SK-N-SH (cell line): ENCODE results near the gene GREM2. TPM values are rescaled to one million over a fixed set of nuclear protein-coding genes. Genes with fewer than 3 reads are reported as not detected.

Experiments used
- CTCF ChIA-PET: fragments of 300-600, 350-600 bp; formaldehyde crosslinking; extraction: SDS; loops from one replicate; lab custom pipeline; 2021; lab: Yijun Ruan, JAX
- POLR2A ChIA-PET: fragments of 350-600 bp; sonication (Branson Sonifier 250); formaldehyde crosslinking; extraction: SDS; loops from one replicate; lab custom pipeline; 2020; ENCODE audit warnings: antibody characterized with exemption, inconsistent platforms; lab: Yijun Ruan, JAX
- DNase-seq: peaks from one replicate; pipeline ENCODE4 v3.0.0; 2012
- H2AFZ ChIP-seq: fragments of 200-600 bp; sonication (generic); 2 replicates; pipeline ENCODE4 v1.8.1; 2016; ENCODE audit warnings: antibody characterized with exemption, mild to moderate bottlenecking, low read depth
- H3F3A ChIP-seq: fragments of 200-600 bp; sonication (generic); replicated peaks from 2 replicates; pipeline ENCODE3; 2016; ENCODE audit warnings: antibody characterized with exemption, mild to moderate bottlenecking; ENCODE audit not compliant: insufficient read depth
- H3K27ac ChIP-seq, 2 experiments: fragments of 200-500 bp in 1 of 2; fragments of 200-600 bp in 1 of 2; sonication (Bioruptor generic) in 1 of 2; sonication (generic), shearing (Covaris generic) in 1 of 2; 2 replicates each; pipeline versions ENCODE4 v1.5.1 to v1.6.1; 2014 to 2016; ENCODE audit warnings: low read depth in 2 of 2, inconsistent platforms in 1 of 2, low read length in 1 of 2, mild to moderate bottlenecking in 1 of 2, mixed read lengths in 1 of 2
- H3K27me3 ChIP-seq: fragments of 200-600 bp; sonication (generic), shearing (Covaris generic); 2 replicates; pipeline ENCODE4 v1.6.1; 2016; ENCODE audit warnings: mixed run types; ENCODE audit not compliant: insufficient read depth
- H3K36me3 ChIP-seq, 2 experiments: fragments of 200-500 bp in 1 of 2; fragments of 200-600 bp in 1 of 2; sonication (Bioruptor generic) in 1 of 2; sonication (generic) in 1 of 2; replicated peaks in 1 of 2; 2 replicates each; pipeline versions ENCODE3 to v1.5.1; 2014 to 2016; ENCODE audit warnings: low read length in 1 of 2, mild to moderate bottlenecking in 1 of 2; ENCODE audit not compliant: insufficient read depth in 2 of 2, control insufficient read depth in 1 of 2
- H3K4me1 ChIP-seq, 2 experiments: fragments of 200-500 bp in 1 of 2; fragments of 200-600 bp in 1 of 2; sonication (Bioruptor generic) in 1 of 2; sonication (generic), shearing (Covaris generic) in 1 of 2; 2 replicates each; pipeline versions ENCODE4 v1.5.1 to v1.6.1; 2014 to 2016; ENCODE audit warnings: low read depth in 1 of 2, low read length in 1 of 2, mixed run types in 1 of 2; ENCODE audit not compliant: insufficient read depth in 2 of 2, control insufficient read depth in 1 of 2
- H3K4me2 ChIP-seq: fragments of 200-600 bp; sonication (generic), shearing (Covaris generic); 2 replicates; pipeline ENCODE4 v1.6.1; 2017; ENCODE audit warnings: mixed run types
- H3K4me3 ChIP-seq, 2 experiments: fragments of 200-500 bp in 1 of 2; fragments of 200-600 bp in 1 of 2; sonication (Bioruptor generic) in 1 of 2; sonication (generic), shearing (Covaris generic) in 1 of 2; 2 replicates each; pipeline versions ENCODE4 v1.5.1 to v1.8.1; 2014 to 2016; ENCODE audit warnings: low read depth in 2 of 2, inconsistent platforms in 1 of 2, low read length in 1 of 2, mild to moderate bottlenecking in 1 of 2, mixed read lengths in 1 of 2, moderate library complexity in 1 of 2
- H3K79me2 ChIP-seq: fragments of 200-600 bp; sonication (generic); 2 replicates; pipeline ENCODE4 v1.8.1; 2017; ENCODE audit warnings: mild to moderate bottlenecking; ENCODE audit not compliant: insufficient read depth
- H3K9ac ChIP-seq: fragments of 200-600 bp; sonication (generic); 2 replicates; pipeline ENCODE4 v1.6.1; 2017; ENCODE audit warnings: mixed run types
- H3K9me2 ChIP-seq: fragments of 200-600 bp; sonication (generic); 2 replicates; pipeline ENCODE4 v1.6.1; 2017; ENCODE audit warnings: mixed run types
- H3K9me3 ChIP-seq: fragments of 200-600 bp; sonication (generic); 2 replicates; pipeline ENCODE4 v1.6.1; 2017; ENCODE audit warnings: mixed run types, mild to moderate bottlenecking, moderate library complexity
- H4K20me1 ChIP-seq: fragments of 200-600 bp; sonication (generic); 2 replicates; pipeline ENCODE4 v1.6.1; 2017; ENCODE audit warnings: mild to moderate bottlenecking, mixed run types; ENCODE audit not compliant: insufficient read depth
- CHD2 ChIP-seq: fragments of 150-350 bp; IDR thresholded peaks from 2 replicates; pipeline ENCODE4 v1.6.1; 2018; ENCODE audit warnings: low read length; ENCODE audit not compliant: partially characterized antibody
- CTCF ChIP-seq: fragments of 200-600 bp; sonication (generic); IDR thresholded peaks from 2 replicates; pipeline ENCODE4 v1.6.1; 2017; ENCODE audit warnings: antibody characterized with exemption, mild to moderate bottlenecking, moderate library complexity
- ELF1 ChIP-seq: IDR thresholded peaks from 2 replicates; pipeline ENCODE4 v1.4.0; 2012
- EP300 ChIP-seq, 2 experiments: IDR thresholded peaks; 2 replicates each; pipeline versions ENCODE4 v1.4.0 to v1.6.1; 2012; ENCODE audit warnings: borderline replicate concordance in 1 of 2, low read depth in 1 of 2, low read length in 1 of 2
- FOSL2 ChIP-seq: IDR thresholded peaks from 2 replicates; pipeline ENCODE4 v1.4.0; 2012; ENCODE audit warnings: low read depth, mild to moderate bottlenecking, moderate library complexity, borderline replicate concordance
- FOXJ3 ChIP-seq: sonication (generic); formaldehyde crosslinking; IDR thresholded peaks from 2 replicates; pipeline ENCODE4 v1.5.1; 2020; ENCODE audit warnings: mild to moderate bottlenecking, missing genetic modification reagents
- GABPA ChIP-seq: IDR thresholded peaks from 2 replicates; pipeline ENCODE4 v1.4.0; 2012; ENCODE audit warnings: low read depth, mild to moderate bottlenecking
- GATA2 ChIP-seq: sonication (generic); formaldehyde crosslinking; IDR thresholded peaks from 2 replicates; pipeline ENCODE4 v1.5.0; 2020; ENCODE audit warnings: mild to moderate bottlenecking, missing genetic modification reagents
- MEF2A ChIP-seq: IDR thresholded peaks from 2 replicates; pipeline ENCODE4 v1.4.0; 2012; ENCODE audit warnings: low read depth, borderline replicate concordance
- MXI1 ChIP-seq: IDR thresholded peaks from 2 replicates; pipeline ENCODE4 v1.6.1; 2012; ENCODE audit warnings: mild to moderate bottlenecking, low read depth, low read length, improper control_type of control experiment
- NFIC ChIP-seq: IDR thresholded peaks from 2 replicates; pipeline ENCODE4 v1.4.0; 2012; ENCODE audit warnings: borderline replicate concordance
- NRF1 ChIP-seq: IDR thresholded peaks from 2 replicates; pipeline ENCODE4 v1.6.1; 2012; ENCODE audit warnings: low read depth, mild to moderate bottlenecking, low read length
- POLR2AphosphoS5 ChIP-seq: IDR thresholded peaks from 2 replicates; pipeline ENCODE4 v1.6.1; 2012; ENCODE audit warnings: low read depth, low read length
- RAD21 ChIP-seq: IDR thresholded peaks from 2 replicates; pipeline ENCODE4 v1.6.1; 2012; ENCODE audit warnings: mild to moderate bottlenecking, low read length
- RCOR1 ChIP-seq: fragments of 150-350 bp; IDR thresholded peaks from 2 replicates; pipeline ENCODE4 v1.6.1; 2017; ENCODE audit warnings: antibody characterized with exemption, low read length
- REST ChIP-seq: IDR thresholded peaks from 2 replicates; pipeline ENCODE4 v1.6.1; 2012; ENCODE audit warnings: mild to moderate bottlenecking, low read depth, low read length, moderate library complexity
- RXRA ChIP-seq: IDR thresholded peaks from 2 replicates; pipeline ENCODE4 v1.4.0; 2012; ENCODE audit warnings: low read depth, mild to moderate bottlenecking, borderline replicate concordance
- SIN3A ChIP-seq: IDR thresholded peaks from 2 replicates; pipeline ENCODE4 v1.6.1; 2012; ENCODE audit warnings: low read depth, mild to moderate bottlenecking, low read length, moderate library complexity, borderline replicate concordance
- TEAD4 ChIP-seq: IDR thresholded peaks from 2 replicates; pipeline ENCODE4 v1.4.0; 2012; ENCODE audit warnings: mild to moderate bottlenecking, borderline replicate concordance; ENCODE audit not compliant: insufficient read depth
- USF1 ChIP-seq: IDR thresholded peaks from 2 replicates; pipeline ENCODE4 v1.4.0; 2012; ENCODE audit warnings: low read depth, borderline replicate concordance
- USF2 ChIP-seq: fragments of 150-350 bp; IDR thresholded peaks from 2 replicates; pipeline ENCODE4 v1.6.1; 2017; ENCODE audit warnings: antibody characterized with exemption, low read length, low read depth, borderline replicate concordance
- YY1 ChIP-seq: IDR thresholded peaks from 2 replicates; pipeline ENCODE4 v1.4.0; 2012; ENCODE audit warnings: low read depth, mild to moderate bottlenecking
- ZBTB33 ChIP-seq: IDR thresholded peaks from 2 replicates; pipeline ENCODE4 v1.4.0; 2012; ENCODE audit warnings: low read depth, borderline replicate concordance
- WGBS: methylation state at CpG from one replicate; pipeline ENCODE4 v1.1.6; 2017; ENCODE audit warnings: low lambda C conversion rate; 5-methylcytosine and 5-hydroxymethylcytosine counted together
- polyA plus RNA-seq, 3 experiments: library from polyadenylated mRNA; depleted of rRNA; stranded (reverse); fragments of >200 nt; gene quantifications; 2 replicates each; pipeline ENCODE4 v1.2.3, GENCODE V29; 2012

The GREM2 gene
- polyA plus RNA-seq, 1 of the 3 experiments (the other 2 are of a cell fraction): 0.94 TPM

- Histone ChIP-seq H4K20me1 (no peaks in the 10 kb centered on the region), H3K9me3 (no peaks in the 10 kb centered on the region), H3K79me2 (peaks cover 7% of the 10 kb centered on the region; the same call in 1 of the 2 replicates), H3K27me3 (no peaks in the 10 kb centered on the region), H2AFZ (peak overlapping the region; percentile 77), H3F3A (peaks cover 9% of the 10 kb centered on the region), H3K27ac (peak overlapping the region; percentile 48 to 95), H3K36me3 (peaks cover 0 to 9% of the 10 kb centered on the region in 2 experiments), H3K4me2 (peak overlapping the region; percentile 87), H3K9ac (peak overlapping the region; percentile 42; the same call in 1 of the 2 replicates), H3K9me2 (no peaks in the 10 kb centered on the region), H3K4me1 (peaks cover 12 to 29% of the 10 kb centered on the region in 2 experiments; a peak in 2 of 4 replicates), H3K4me3 (peak overlapping the region; percentile 34 to 51)
- WGBS: 11% methylated on average over 6 of the region's 6 CpGs
- ChIA-PET POLR2A (interaction anchor here (0.6 to 0.7 kb wide), 3 partner anchors 16 to 1029 kb away, joined by 3 to 4 read pairs (median 4); no protein-coding TSS in a partner anchor), CTCF (interaction anchor here (1.0 to 2.5 kb wide), 8 partner anchors 9 to 276 kb away, joined by 3 to 8 read pairs (median 4); partner anchors contain the start of gene GREM2)
- peak; percentile 65 for DNase-seq
- TF ChIP-seq MEF2A (no peak), RCOR1 (peak; percentile 88; the same call in 1 of the 2 replicates), CHD2 (peak; percentile 33), NFIC (0 out of 2 replicates have a peak, but pooled peaks have one; percentile 22), FOSL2 (no peak), RAD21 (no peak; the same call in 1 of the 2 replicates), GATA2 (peak; percentile 90), FOXJ3 (CRISPR knock-in tag) (peak; percentile 74), NRF1 (no peak), USF1 (no peak), GABPA (no peak), ELF1 (no peak), POLR2AphosphoS5 (peak; percentile 67; the same call in 1 of the 2 replicates), EP300 (IDR thresholded peaks at IDR 0.05; ENCODE audit: borderline replicate concordance in 1 of 2, low read depth in 1 of 2, low read length in 1 of 2) (peak; percentile 49 to 88; a peak in 3 of 4 replicates), CTCF (no peak), USF2 (no peak), REST (0 out of 2 replicates have a peak, but pooled peaks have one; percentile 16), YY1 (no peak), TEAD4 (no peak), ZBTB33 (no peak), SIN3A (0 out of 2 replicates have a peak, but pooled peaks have one; percentile 21), RXRA (no peak), MXI1 (peak; percentile 43; the same call in 1 of the 2 replicates)
Observed at GRCh38 chr1:240465531-240465940, 146.4 kb downstream of the GREM2 start.
